NT2/D1 (cell line): Measurements from ENCODE around the gene MRPL42.
"Not testable (repeated sequence)": the region's sequence is repeated elsewhere in the genome, so short reads cannot be mapped to it uniquely, and the experiment has no call there.

Experiments used
- YY1 ChIP-seq: IDR thresholded peaks from 2 replicates; pipeline ENCODE4 v1.6.1; 2011; ENCODE audit not compliant: insufficient read length, insufficient read depth
- ZNF274 ChIP-seq: IDR thresholded peaks from 2 replicates; pipeline ENCODE4 v1.6.1; 2011; ENCODE audit warnings: mild to moderate bottlenecking, low read depth, low read length

DNA sequence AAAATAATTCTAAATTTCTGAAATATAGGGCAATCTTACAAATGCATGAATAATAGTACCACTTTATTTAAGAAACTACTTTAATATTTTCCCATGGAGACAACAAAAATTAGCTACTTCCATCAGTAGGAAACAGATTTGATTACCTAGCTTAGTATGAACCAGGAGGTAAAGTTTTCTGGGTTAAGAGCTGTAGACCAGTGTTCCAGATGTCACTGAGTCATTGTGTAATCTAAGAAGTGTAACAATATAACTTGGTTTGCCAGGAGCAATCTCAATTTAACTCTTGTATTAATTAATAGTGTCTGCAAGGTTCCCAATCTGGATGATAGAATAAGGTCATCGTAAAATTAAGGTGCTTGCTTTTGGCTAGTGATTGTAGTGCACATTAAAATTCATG, 31.5 kb downstream of the MRPL42 start:
- TF ChIP-seq YY1, ZNF274: not testable (repeated sequence)
